SH-SY5Y (cell line): ENCODE measurements around the gene ANKRD12.

ENCODE experiments used
- GATA2 ChIP-seq: IDR thresholded peaks from 2 replicates; pipeline ENCODE4 v1.6.1; 2011; ENCODE audit warnings: mild to moderate bottlenecking, low read depth, low read length
- GATA3 ChIP-seq: IDR thresholded peaks from 2 replicates; pipeline ENCODE4 v1.6.1; 2011; ENCODE audit warnings: low read depth, mild to moderate bottlenecking, low read length, moderate library complexity

GRCh38 chr18:9297007-9297393 lies 160.4 kb downstream of the ANKRD12 start:
- no peak for TF ChIP-seq GATA3
- TF ChIP-seq GATA2 = no peak
